Fibroblast of lung (primary cell): Measurements from ENCODE around the gene GGT6. TPM values are rescaled to one million over a fixed set of nuclear protein-coding genes. Genes with fewer than 3 reads are reported as not detected.

Experiments
- DNase-seq, 2 donors: peaks; one replicate each; pipeline versions ENCODE4 v3.0.0 to v3.0.0-alpha.2; 2010; ENCODE audit warnings: low read depth in 2 of 2
- H2AFZ ChIP-seq: 2 replicates; pipeline ENCODE4 v1.5.1; 2012; ENCODE audit warnings: low read length, control low read depth, inconsistent platforms
- H3K27ac ChIP-seq: 2 replicates; pipeline ENCODE4 v1.5.1; 2011; ENCODE audit warnings: low read length, control low read depth; ENCODE audit not compliant: insufficient read depth
- H3K27me3 ChIP-seq: 2 replicates; pipeline ENCODE4 v1.5.1; 2011; ENCODE audit warnings: mild to moderate bottlenecking, low read length; ENCODE audit not compliant: control insufficient read depth, insufficient read depth
- H3K36me3 ChIP-seq: 2 replicates; pipeline ENCODE4 v1.5.1; 2011; ENCODE audit warnings: low read length; ENCODE audit not compliant: control insufficient read depth, insufficient read depth
- H3K4me1 ChIP-seq: 2 replicates; pipeline ENCODE4 v1.5.1; 2011; ENCODE audit warnings: low read length; ENCODE audit not compliant: control insufficient read depth, insufficient read depth; ENCODE audit errors: extremely low read depth
- H3K4me2 ChIP-seq: 2 replicates; pipeline ENCODE4 v1.5.1; 2011; ENCODE audit warnings: low read length, control low read depth; ENCODE audit not compliant: insufficient read depth; ENCODE audit errors: extremely low read depth
- H3K4me3 ChIP-seq, 4 experiments: fragments of 200-600 bp in 1 of 4; sonication (generic) in 1 of 4; replicated peaks in 1 of 4; 2 replicates each; pipeline ENCODE4 v1.5.1; 2011 to 2016; ENCODE audit warnings: low read length in 4 of 4, low read depth in 3 of 4, mild to moderate bottlenecking in 3 of 4, control low read depth in 2 of 4, inconsistent platforms in 1 of 4, mixed read lengths in 1 of 4; ENCODE audit not compliant: insufficient read depth in 1 of 4; ENCODE audit errors: control extremely low read depth in 1 of 4
- H3K79me2 ChIP-seq: 2 replicates; pipeline ENCODE4 v1.5.1; 2012; ENCODE audit warnings: mild to moderate bottlenecking, low read length, inconsistent platforms; ENCODE audit not compliant: control insufficient read depth, insufficient read depth
- H3K9ac ChIP-seq: 2 replicates; pipeline ENCODE4 v1.5.1; 2011; ENCODE audit warnings: mild to moderate bottlenecking, low read length, control low read depth; ENCODE audit not compliant: insufficient read depth
- H3K9me3 ChIP-seq: 2 replicates; pipeline ENCODE4 v1.5.1; 2012; ENCODE audit warnings: low read depth, low read length; ENCODE audit not compliant: control insufficient read depth, insufficient read depth
- H4K20me1 ChIP-seq: 2 replicates; pipeline ENCODE4 v1.5.1; 2011; ENCODE audit warnings: low read length; ENCODE audit not compliant: control insufficient read depth, insufficient read depth; ENCODE audit errors: extremely low read depth
- CTCF ChIP-seq, 2 donors: IDR thresholded peaks in 1 of 2; conservative IDR thresholded peaks in 1 of 2; 1 replicate in 1 of 2; 2 replicates in 1 of 2; pipeline ENCODE4 v1.5.1; 2011 to 2012; ENCODE audit warnings: low read length in 2 of 2, control low read depth in 1 of 2, inconsistent platforms in 1 of 2, low read depth in 1 of 2, mild to moderate bottlenecking in 1 of 2
- EZH2 ChIP-seq: IDR thresholded peaks from 2 replicates; pipeline ENCODE4 v1.5.1; 2012; ENCODE audit warnings: low read length, control low read depth, mild to moderate bottlenecking; ENCODE audit errors: missing control alignments
- polyA plus RNA-seq, 2 donors: library from polyadenylated mRNA; depleted of rRNA in 1 of 2; stranded (reverse) in 1 of 2; unstranded in 1 of 2; fragments of >200 nt; gene quantifications; 2 replicates each; pipeline ENCODE4 v1.2.1, GENCODE V29; 2011 to 2012; ENCODE audit warnings: missing spikeins in 1 of 2
- total RNA-seq: library from RNA; depleted of rRNA; stranded (reverse); fragments of >200 nt; gene quantifications from 2 replicates; pipeline ENCODE4 v1.2.1, GENCODE V29; 2014

Gene GGT6
- total and polyA plus RNA-seq, 2 donors (not counting 1 experiment from before 2014, with no cell fraction given): not detected

GRCh38 chr17:4538236-4539002, 22.0 kb downstream of the GGT6 start:
- no peaks in the 10 kb centered on the region for H4K20me1 ChIP-seq
- H3K79me2 ChIP-seq: no peaks in the 10 kb centered on the region
- TF ChIP-seq EZH2 (no peak), CTCF (conservative IDR thresholded peaks at IDR 0.05 in 1 of 2, IDR thresholded peaks at IDR 0.05 in 1 of 2; ENCODE audit: low read depth in 1 of 2, low read length in 2 of 2) (no peak)
- no peaks in the 10 kb centered on the region for H3K9me3 ChIP-seq
- no peak overlapping the region for H3K27ac ChIP-seq
- no peak overlapping the region for H3K4me3 ChIP-seq
- H2AFZ ChIP-seq: no peak overlapping the region
- H3K36me3 ChIP-seq: peaks cover 21% of the 10 kb centered on the region
- H3K27me3 ChIP-seq: no peaks in the 10 kb centered on the region
- H3K4me1 ChIP-seq: no peaks in the 10 kb centered on the region
- no peak for DNase-seq
- no peak overlapping the region for H3K4me2 ChIP-seq
- H3K9ac ChIP-seq: no peak overlapping the region

GRCh38 chr17:4537451-4538235, 22.7 kb downstream of the GGT6 start:
- Histone ChIP-seq H3K4me2 (no peak overlapping the region), H3K27me3 (no peaks in the 10 kb centered on the region), H3K27ac (no peak overlapping the region), H3K4me3 (no peak overlapping the region), H3K79me2 (no peaks in the 10 kb centered on the region), H3K9me3 (no peaks in the 10 kb centered on the region), H3K4me1 (no peaks in the 10 kb centered on the region), H3K36me3 (peaks cover 18% of the 10 kb centered on the region), H4K20me1 (no peaks in the 10 kb centered on the region), H3K9ac (no peak overlapping the region), H2AFZ (no peak overlapping the region)
- TF ChIP-seq CTCF (conservative IDR thresholded peaks at IDR 0.05 in 1 of 2, IDR thresholded peaks at IDR 0.05 in 1 of 2; ENCODE audit: low read depth in 1 of 2, low read length in 2 of 2) (no peak), EZH2 (no peak)
- no peak for DNase-seq

GRCh38 chr17:4536742-4537411, 23.5 kb downstream of the GGT6 start:
- DNase-seq: peak in 1 of 2 donors; percentile 12
- no peaks in the 10 kb centered on the region for H4K20me1 ChIP-seq
- no peak overlapping the region for H3K9ac ChIP-seq
- no peak overlapping the region for H3K27ac ChIP-seq
- H3K36me3 ChIP-seq: peaks cover 11% of the 10 kb centered on the region
- no peaks in the 10 kb centered on the region for H3K27me3 ChIP-seq
- H2AFZ ChIP-seq: no peak overlapping the region
- no peaks in the 10 kb centered on the region for H3K4me1 ChIP-seq
- no peak overlapping the region for H3K4me3 ChIP-seq
- H3K79me2 ChIP-seq: no peaks in the 10 kb centered on the region
- TF ChIP-seq EZH2 (no peak), CTCF (conservative IDR thresholded peaks at IDR 0.05 in 1 of 2, IDR thresholded peaks at IDR 0.05 in 1 of 2; ENCODE audit: low read depth in 1 of 2, low read length in 2 of 2) (no peak)
- H3K4me2 ChIP-seq: no peak overlapping the region
- H3K9me3 ChIP-seq: no peaks in the 10 kb centered on the region
